ENCODE measurements around the gene KCNQ1OT1. TPM values are rescaled to one million over a fixed set of nuclear protein-coding genes. Genes with fewer than 3 reads are reported as not detected.

The KCNQ1OT1 gene
- total RNA-seq, 4 donors from 2014 or later: 1.8 to 6.8 (median 3.9) TPM

- no peak for TF ChIP-seq CTCF (IDR thresholded peaks at IDR 0.05; ENCODE audit: low read depth)
These were observed 9.6 kb upstream of the KCNQ1OT1 start for GRCh38 chr11:2709429-2709828.

DNA sequence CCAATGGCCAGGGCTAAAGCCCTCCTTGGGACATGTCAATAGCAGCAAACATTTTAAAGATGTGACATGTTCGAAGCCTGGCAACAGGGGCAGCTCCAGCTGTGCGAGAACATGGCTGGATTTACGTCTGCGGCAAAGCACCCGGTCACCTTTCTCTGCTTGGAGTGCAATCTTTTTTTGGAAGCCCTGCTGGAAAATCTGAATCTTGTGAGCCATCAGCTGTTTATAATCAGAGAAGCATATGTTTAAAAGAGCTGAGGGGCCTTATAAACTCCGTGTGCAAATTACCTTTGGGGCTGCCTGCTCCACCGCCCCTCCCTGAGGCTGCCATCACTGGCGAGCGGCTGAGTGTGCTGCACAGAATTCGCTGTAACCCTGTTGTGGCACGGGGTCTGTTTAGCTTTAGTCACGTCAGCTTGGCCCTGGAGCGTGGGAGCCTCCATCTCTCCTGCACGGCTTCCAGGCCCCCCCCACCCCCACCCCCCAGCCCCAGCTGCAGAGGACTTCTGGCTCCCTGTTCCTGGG is 9.0 kb upstream of the KCNQ1OT1 start:
- no peak for TF ChIP-seq CTCF (IDR thresholded peaks at IDR 0.05; ENCODE audit: low read depth)

DNA sequence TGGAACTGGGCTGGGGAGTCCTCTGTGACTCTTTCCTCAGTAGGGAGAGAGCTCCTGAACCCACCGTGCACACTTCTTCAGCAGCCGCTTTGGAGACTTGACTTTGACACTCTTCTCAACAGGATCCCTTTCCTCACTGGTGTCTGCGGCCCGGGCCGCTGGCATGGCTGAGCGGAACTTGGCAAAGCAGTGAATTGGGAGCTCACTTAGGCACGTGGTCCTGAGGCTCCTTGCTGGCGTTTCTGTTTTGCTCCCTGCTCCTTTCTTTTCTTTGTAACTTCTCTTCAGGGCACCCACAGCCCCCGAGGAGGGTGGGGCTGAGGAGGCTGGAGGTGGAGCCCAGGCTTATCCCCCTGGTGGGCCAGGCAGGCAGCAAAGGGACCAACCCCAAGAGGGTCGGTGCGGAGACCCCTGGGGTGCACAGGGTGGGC is 8.4 kb upstream of the KCNQ1OT1 start:
- no peak for TF ChIP-seq CTCF (IDR thresholded peaks at IDR 0.05; ENCODE audit: low read depth)

DNA sequence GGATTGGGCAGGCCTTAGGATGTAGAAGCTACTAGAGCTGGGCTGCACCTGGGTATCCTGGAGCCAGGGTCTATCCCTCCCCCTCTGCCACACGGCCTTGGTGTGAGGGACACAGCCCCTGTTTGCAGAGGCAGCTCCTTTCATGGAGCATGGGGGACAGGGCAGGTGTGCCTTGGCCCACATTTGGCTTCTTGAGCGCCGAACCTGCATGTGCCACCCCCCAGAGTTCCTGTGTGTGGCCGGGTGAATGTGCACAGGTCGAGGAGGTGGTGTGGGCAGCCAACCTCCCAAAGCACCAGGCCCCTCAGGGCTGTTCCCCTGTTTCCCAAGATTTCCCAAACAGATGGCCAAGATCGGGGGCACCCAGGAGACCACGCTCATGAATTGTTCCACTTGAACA is 7.9 kb upstream of the KCNQ1OT1 start:
- TF ChIP-seq CTCF (IDR thresholded peaks at IDR 0.05; ENCODE audit: low read depth): no peak

DNA sequence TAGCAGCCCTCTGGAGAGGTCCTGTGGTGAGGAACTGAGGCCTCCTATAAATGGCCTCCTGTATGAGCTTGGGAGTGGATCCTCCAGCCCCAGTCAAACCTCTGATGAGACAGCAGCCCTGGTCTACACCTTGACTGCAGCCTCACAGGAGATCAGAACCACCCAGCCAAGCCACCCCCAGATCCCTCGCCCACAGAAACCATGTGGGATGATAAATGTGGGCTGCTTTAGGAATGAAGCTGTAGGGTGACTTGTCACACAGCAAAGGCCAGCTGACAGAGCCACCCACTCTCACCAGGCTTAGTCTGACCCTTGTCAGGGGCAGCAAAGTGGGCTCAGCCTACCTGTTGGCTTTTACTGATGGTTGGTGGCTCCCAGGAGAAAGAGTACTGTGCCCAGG is 6.5 kb upstream of the KCNQ1OT1 start:
- TF ChIP-seq CTCF (IDR thresholded peaks at IDR 0.05; ENCODE audit: low read depth): no peak

DNA sequence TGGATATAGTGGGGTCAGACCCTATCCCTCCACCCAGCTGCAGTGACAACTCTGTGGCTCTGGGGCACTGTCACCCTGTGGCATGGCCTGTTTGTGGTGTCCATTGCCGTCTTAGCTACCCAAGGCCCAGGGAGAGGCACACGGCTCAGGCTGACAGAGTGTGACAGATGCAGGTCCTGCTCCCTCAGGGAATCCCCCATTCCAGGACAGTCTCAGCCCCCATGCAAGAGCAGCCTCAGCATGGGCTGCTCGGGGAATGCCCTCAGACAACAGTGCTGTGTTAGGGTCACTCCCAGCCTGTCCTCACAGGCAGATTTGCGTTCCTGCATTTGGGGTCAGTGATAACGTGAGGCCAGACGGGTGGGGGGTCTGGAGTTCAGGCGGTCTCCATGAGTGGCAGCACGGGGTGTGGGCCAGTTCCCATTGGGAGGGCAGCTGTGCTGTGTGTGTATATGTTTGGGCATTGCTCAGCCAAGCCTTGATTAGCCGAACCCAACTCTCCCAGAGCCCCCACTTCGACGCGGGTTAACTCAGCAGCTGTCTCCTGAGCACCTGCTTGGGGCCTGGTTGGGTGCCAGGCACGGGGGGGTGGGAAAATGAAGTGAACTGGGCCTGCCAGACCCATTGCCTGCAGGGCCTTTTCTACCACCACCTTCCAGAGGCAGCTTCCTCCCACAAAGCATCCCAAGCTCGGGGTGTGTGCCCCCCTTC is 5.3 kb upstream of the KCNQ1OT1 start:
- TF ChIP-seq CTCF (IDR thresholded peaks at IDR 0.05; ENCODE audit: low read depth): no peak

DNA sequence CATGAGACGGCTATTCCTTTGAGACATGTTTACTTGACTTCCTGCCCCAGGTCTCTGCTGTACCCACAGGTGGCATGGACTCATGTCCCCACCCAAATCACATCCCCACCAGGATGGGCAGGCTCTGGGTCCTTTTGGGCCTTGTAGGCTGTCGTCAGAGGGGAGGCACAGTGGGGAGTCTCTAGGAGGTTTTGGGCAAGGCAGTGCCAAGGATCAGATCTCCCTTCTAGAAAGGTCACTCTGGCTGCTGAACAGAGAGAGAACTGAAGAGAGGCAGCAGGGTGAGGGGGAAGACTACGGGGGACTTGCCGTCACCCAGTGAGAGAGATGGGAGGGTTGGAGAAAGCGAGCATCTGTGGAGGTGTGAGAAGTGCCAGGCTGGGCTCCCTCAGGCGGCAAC is 4.6 kb upstream of the KCNQ1OT1 start:
- TF ChIP-seq CTCF (IDR thresholded peaks at IDR 0.05; ENCODE audit: low read depth): no peak
